Ishikawa (cell line): ENCODE measurements around the gene TICAM1.

ENCODE experiments used
- RAD21 ChIP-seq: IDR thresholded peaks from 2 replicates; pipeline ENCODE4 v1.6.1; 2012; ENCODE audit warnings: low read depth
- YY1 ChIP-seq: IDR thresholded peaks from 2 replicates; pipeline ENCODE4 v1.6.1; 2012; ENCODE audit warnings: low read depth

DNA sequence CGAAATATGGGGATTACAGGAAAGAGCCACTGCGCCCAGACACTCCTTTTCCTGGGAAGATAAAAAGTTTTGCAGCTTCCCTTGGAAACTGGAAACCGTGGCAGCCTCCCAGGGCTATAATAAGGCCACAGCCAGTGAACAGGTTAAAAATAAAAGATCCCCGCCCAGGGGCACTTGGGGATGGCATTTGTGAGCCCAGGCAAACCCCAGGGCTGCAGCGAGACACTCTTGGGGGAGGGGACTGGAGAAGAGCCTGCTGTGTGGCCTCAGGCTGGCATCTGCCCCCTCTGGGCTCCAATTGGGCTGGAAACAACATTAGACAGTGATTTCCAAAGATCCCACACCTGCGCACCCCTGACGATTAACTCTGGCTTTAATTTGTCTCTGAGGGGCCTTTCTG, 28.8 kb downstream of the TICAM1 start:
- TF ChIP-seq YY1 (no peak), RAD21 (no peak)
